Retinal pigment epithelial cell (primary cell): ENCODE measurements around the gene FOSB.
A peak's percentile ranks its signal among the peaks of the same experiment; 100 is the strongest.

Source experiments
- DNase-seq: peaks from one replicate; pipeline ENCODE4 v3.0.0-alpha.2; 2010; ENCODE audit warnings: low read depth
- H3K4me3 ChIP-seq: 2 replicates; pipeline ENCODE4 v1.5.1; 2011; ENCODE audit warnings: mild to moderate bottlenecking, low read length, control low read depth, moderate library complexity
- TF ChIP-seq, protein P1 (sequence below): conservative IDR thresholded peaks from 2 replicates; pipeline ENCODE4 v1.5.1; 2011; ENCODE audit warnings: low read depth, low read length, control low read depth, inconsistent platforms

The FOSB gene

DNA sequence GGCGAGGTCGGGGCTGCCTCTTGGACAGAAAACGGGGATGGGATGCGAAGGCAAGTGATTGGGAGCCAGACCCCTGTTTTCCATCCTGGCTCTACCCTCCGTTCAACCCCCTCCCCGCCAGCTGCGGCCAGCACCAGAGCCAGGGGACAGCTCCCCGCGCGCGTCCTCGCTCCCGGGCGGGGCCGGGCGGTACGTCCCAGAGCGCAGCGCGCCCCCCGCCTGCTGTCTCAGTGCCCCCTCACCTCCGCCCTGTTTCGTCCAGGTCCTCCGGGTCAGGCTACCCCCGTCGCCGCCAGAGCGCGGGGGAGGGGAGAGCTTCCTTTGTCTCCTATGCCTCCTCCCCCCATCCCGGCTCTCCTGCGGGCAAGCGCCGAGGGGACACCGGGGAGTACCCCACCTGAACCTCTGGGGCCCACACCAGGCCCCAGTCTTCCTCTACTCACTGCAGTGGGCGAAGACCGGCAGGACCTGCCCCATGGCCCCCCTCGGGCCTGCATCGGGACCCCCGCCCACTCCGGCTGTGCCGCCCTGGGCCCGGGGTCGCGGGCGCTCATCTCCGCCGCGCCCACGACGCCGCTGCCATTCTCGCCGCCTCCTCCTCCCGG lies 28.7 kb downstream of the FOSB start:
- TF ChIP-seq, protein P1, sequence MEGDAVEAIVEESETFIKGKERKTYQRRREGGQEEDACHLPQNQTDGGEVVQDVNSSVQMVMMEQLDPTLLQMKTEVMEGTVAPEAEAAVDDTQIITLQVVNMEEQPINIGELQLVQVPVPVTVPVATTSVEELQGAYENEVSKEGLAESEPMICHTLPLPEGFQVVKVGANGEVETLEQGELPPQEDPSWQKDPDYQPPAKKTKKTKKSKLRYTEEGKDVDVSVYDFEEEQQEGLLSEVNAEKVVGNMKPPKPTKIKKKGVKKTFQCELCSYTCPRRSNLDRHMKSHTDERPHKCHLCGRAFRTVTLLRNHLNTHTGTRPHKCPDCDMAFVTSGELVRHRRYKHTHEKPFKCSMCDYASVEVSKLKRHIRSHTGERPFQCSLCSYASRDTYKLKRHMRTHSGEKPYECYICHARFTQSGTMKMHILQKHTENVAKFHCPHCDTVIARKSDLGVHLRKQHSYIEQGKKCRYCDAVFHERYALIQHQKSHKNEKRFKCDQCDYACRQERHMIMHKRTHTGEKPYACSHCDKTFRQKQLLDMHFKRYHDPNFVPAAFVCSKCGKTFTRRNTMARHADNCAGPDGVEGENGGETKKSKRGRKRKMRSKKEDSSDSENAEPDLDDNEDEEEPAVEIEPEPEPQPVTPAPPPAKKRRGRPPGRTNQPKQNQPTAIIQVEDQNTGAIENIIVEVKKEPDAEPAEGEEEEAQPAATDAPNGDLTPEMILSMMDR: no peak

DNA sequence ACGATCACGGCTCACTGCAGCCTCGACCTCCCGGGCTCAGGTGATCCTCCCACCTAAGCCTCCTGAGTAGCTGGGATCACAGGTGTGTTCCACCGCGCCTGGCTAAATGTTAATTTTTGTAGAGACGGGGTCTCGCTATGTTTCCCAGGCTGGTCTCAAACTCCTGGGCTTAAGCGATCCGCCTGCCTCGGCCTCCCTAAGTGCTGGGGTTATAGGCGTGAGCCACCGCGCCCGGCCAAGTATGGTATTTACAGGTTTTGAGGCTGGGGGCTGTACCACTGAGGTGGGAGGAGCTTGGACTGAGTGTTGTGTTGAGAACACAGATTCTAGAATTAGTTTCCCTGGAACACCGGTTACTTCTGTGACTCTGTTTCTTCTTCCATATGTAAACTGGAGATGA lies 30.0 kb downstream of the FOSB start:
- TF ChIP-seq, protein P1: no peak
- DNase-seq: no peak
- no peak overlapping the region for H3K4me3 ChIP-seq

More for the DNA sequence above, 28.7 kb downstream of the FOSB start:
- DNase-seq: no peak
- peak overlapping the region; percentile 69 for H3K4me3 ChIP-seq

DNA sequence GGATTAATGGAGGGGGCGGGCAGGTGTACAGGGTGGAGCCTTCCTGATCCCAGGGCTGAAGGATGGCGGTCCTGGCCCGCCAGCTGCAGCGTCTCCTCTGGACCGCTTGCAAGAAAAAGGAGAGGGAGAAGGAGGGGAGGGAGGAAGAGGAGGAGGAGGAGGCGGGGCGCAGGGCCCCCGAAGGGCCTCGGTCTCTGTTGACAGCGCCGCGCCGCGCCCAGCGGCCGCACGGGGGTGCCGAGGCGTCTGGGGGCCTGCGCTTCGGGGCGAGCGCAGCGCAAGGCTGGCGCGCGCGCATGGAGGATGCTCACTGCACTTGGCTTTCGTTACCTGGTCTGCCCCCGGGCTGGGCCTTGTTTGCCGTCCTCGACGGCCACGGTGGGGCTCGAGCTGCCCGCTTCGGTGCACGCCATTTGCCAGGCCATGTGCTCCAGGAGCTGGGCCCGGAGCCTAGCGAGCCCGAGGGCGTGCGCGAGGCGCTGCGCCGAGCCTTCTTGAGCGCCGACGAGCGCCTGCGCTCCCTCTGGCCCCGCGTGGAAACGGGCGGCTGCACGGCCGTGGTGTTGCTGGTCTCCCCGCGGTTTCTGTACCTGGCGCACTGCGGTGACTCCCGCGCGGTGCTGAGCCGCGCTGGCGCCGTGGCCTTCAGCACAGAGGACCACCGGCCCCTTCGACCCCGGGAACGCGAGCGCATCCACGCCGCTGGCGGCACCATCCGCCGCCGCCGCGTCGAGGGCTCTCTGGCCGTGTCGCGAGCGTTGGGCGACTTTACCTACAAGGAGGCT lies 30.8 kb downstream of the FOSB start, which contains the start of gene PPM1N:
PPM1N (plus strand) TSS at position 33 of the 785 bp plus-strand sequence; CDS start at position 63, 30 bp downstream.
- DNase-seq: no peak
- peak within 1 kb of the TSS; percentile 45 for H3K4me3 ChIP-seq
- TF ChIP-seq, protein P1: no peak

- H3K4me3 ChIP-seq: peak overlapping the region; percentile 4
- DNase-seq: no peak
- TF ChIP-seq, protein P1: no peak
Measured at GRCh38 chr19:45499196-45500180, 31.7 kb downstream of the FOSB start.

DNA sequence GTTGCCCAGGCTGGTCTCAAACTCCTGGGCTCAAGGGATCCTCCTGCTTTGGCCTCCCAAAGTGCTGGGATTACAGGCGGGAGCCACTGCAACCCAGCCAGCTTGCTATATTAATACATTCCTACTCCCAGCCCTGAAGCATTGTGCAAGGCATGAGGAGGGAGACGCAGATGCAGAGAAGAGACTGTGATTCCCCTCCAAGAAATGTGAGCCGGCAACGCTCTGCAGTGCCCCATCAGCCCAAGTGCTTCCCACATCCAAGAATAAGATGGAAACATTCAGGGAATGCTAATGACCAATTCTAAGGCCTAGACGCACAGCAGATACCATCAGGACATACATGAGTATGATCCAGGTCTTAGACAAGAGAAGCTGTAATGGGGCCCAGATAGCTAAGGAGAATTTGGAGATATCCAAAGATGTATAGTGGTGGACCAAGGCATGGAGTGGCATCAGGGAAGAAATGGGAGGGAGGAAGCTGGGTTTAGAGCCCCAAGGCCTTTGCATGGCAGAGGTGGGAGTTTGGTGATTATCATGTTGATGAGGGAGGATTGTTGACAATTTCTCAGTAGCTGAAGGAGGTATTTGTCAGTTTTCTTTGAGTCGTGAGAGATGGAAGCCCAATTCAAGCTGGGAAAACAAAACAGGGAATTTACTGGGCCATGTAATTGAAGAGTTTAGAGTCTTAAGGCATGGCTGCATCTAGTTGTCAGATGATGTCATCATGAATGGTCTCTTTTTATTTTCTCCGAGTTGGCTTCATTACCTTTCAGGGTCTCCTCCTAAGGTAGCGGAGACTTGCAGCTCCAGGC lies 33.3 kb downstream of the FOSB start:
- DNase-seq: no peak
- TF ChIP-seq, protein P1: no peak
- no peak overlapping the region for H3K4me3 ChIP-seq

- no peak overlapping the region for H3K4me3 ChIP-seq
- TF ChIP-seq, protein P1: no peak
- no peak for DNase-seq
Measured at GRCh38 chr19:45501730-45502014, 33.9 kb downstream of the FOSB start.
